HL-60 (cell line): ENCODE results near the gene CTNNA3.

Experiments used
- DNase-seq, 2 experiments: peaks; one replicate each; pipeline ENCODE4 v3.0.0-alpha.2; 2010 to 2020; ENCODE audit warnings: low read depth in 1 of 2, low spot score in 1 of 2
- H3K27ac ChIP-seq: fragments of 250-450 bp; sonication (Bioruptor Pico); replicated peaks from 2 replicates; pipeline ENCODE4 v1.5.1; 2020; ENCODE audit warnings: mild to moderate bottlenecking, moderate library complexity
- H3K27me3 ChIP-seq: fragments of 250-450 bp; sonication (Bioruptor Pico); 2 replicates; pipeline ENCODE4 v1.5.1; 2021; ENCODE audit warnings: mild to moderate bottlenecking, moderate library complexity; ENCODE audit not compliant: insufficient read depth, poor library complexity, severe bottlenecking
- H3K4me3 ChIP-seq: replicated peaks from 2 replicates; pipeline ENCODE4 v1.5.1; 2011; ENCODE audit warnings: mild to moderate bottlenecking, control low read depth, low read length; ENCODE audit not compliant: insufficient read depth
- CTCF ChIP-seq: IDR thresholded peaks from one replicate; pipeline ENCODE4 v1.5.1; 2011; ENCODE audit warnings: low read length, control low read depth, inconsistent platforms; ENCODE audit not compliant: insufficient read depth
- GABPA ChIP-seq: IDR thresholded peaks from 2 replicates; pipeline ENCODE4 v1.6.1; 2012; ENCODE audit warnings: low read depth
- POLR2AphosphoS5 ChIP-seq: IDR thresholded peaks from 2 replicates; pipeline ENCODE4 v1.6.1; 2012; ENCODE audit warnings: low read depth
- REST ChIP-seq: IDR thresholded peaks from 2 replicates; pipeline ENCODE4 v1.6.1; 2012; ENCODE audit warnings: low read depth; ENCODE audit not compliant: insufficient replicate concordance
- SPI1 ChIP-seq: IDR thresholded peaks from 2 replicates; pipeline ENCODE4 v1.6.1; 2012; ENCODE audit warnings: low read depth, mild to moderate bottlenecking, borderline replicate concordance

Gene CTNNA3

DNA sequence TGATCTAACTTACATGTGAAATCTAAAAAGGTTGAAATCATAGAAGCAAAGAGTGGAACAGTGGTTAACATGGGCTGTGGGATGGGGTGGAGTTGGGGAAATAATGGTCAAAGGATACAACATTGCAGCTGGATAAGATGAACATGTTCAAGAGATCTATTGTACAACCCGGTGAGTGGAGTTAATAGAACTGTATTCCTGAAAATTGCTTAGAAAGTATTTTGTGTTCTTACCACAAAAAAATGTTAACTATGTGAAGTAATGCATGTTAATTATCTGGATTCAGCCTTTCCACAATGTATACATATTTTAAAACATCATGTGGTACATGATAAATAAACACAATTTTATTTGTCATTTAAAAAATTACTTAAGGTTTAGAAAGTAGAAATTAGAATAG is 1041.1 kb downstream of the CTNNA3 start:
- H3K27me3 ChIP-seq = no peaks in the 10 kb centered on the region
- H3K27ac ChIP-seq = no peak overlapping the region
- DNase-seq = no peak
- no peak overlapping the region for H3K4me3 ChIP-seq
- TF ChIP-seq REST (no peak), GABPA (no peak), POLR2AphosphoS5 (no peak), SPI1 (no peak), CTCF (no peak)

- TF ChIP-seq CTCF (no peak), SPI1 (no peak)
- H3K27me3 ChIP-seq = no peaks in the 10 kb centered on the region
- DNase-seq = no peak
Measured at GRCh38 chr10:66651308-66652082, 1044.5 kb downstream of the CTNNA3 start.

GRCh38 chr10:66649626-66650025 is 1046.4 kb downstream of the CTNNA3 start:
- Histone ChIP-seq H3K4me3 (no peak overlapping the region), H3K27ac (no peak overlapping the region), H3K27me3 (no peaks in the 10 kb centered on the region)
- no peak for TF ChIP-seq POLR2AphosphoS5
- TF ChIP-seq REST = no peak
- DNase-seq = no peak

More at GRCh38 chr10:66651308-66652082, 1044.5 kb downstream of the CTNNA3 start:
- Histone ChIP-seq H3K27ac (no peak overlapping the region), H3K4me3 (no peak overlapping the region)

DNA sequence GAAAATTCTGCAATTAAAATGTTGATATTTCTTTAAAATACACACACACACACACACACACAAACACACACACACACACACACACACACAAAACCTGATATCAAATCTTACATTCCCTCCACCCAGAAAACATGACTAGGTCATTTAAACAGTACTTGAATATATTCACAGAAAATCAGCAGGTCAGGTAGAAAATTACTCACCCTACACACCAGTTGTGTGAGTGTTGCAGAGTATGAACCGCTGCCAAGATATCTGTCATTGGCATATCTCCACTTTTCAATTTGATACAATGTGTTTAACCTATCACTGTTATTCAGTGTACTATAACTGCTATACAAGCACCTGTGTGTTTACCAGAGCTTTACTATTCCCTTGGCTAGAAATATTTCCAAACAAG is 1053.8 kb downstream of the CTNNA3 start:
- no peak overlapping the region for H3K4me3 ChIP-seq
- no peak overlapping the region for H3K27ac ChIP-seq
- no peak for DNase-seq
- TF ChIP-seq SPI1 (no peak), CTCF (no peak), POLR2AphosphoS5 (no peak), REST (no peak), GABPA (no peak)
- no peaks in the 10 kb centered on the region for H3K27me3 ChIP-seq
